Psoas muscle (tissue), 8 donors: ENCODE results near the gene FAM20A. TPM values are rescaled to one million over a fixed set of nuclear protein-coding genes. Genes with fewer than 3 reads are reported as not detected.

Experiments
- ATAC-seq, 4 donors: fragments of 200-7000 bp; cut with Tn5 transposase; one replicate each; pipeline ENCODE4 v1.9.1; 2020; ENCODE audit warnings: moderate library complexity in 3 of 4, mild to moderate bottlenecking in 2 of 4
- DNase-seq, 2 donors: peaks; one replicate each; pipeline ENCODE4 v3.0.0-alpha.2; 2020
- H3K27ac ChIP-seq: fragments of 200-600 bp; one replicate; pipeline ENCODE4 v1.8.0; 2022
- H3K27me3 ChIP-seq, 3 donors: fragments of 200-600 bp in 1 of 3; one replicate each; pipeline versions ENCODE4 v1.6.1 to v1.8.0; 2013 to 2022; ENCODE audit warnings: low read length in 2 of 3, mild to moderate bottlenecking in 2 of 3, moderate library complexity in 1 of 3; ENCODE audit not compliant: insufficient read depth in 3 of 3
- H3K36me3 ChIP-seq, 2 donors: fragments of 200-600 bp in 1 of 2; one replicate each; pipeline versions ENCODE4 v1.6.1 to v1.8.0; 2013 to 2022; ENCODE audit warnings: low read depth in 1 of 2, mild to moderate bottlenecking in 1 of 2, moderate library complexity in 1 of 2; ENCODE audit not compliant: insufficient read depth in 1 of 2
- H3K4me1 ChIP-seq: fragments of 200-600 bp; one replicate; pipeline ENCODE4 v1.8.0; 2022
- H3K4me3 ChIP-seq: fragments of 200-600 bp; one replicate; pipeline ENCODE4 v1.8.0; 2022; ENCODE audit warnings: mild to moderate bottlenecking
- H3K9me3 ChIP-seq: fragments of 200-600 bp; one replicate; pipeline ENCODE4 v1.8.0; 2022
- CTCF ChIP-seq: fragments of 200-600 bp; IDR thresholded peaks from one replicate; pipeline ENCODE4 v1.8.0; 2022; ENCODE audit warnings: antibody characterized with exemption
- WGBS, 3 donors: extraction: QIAGEN DNeasy Blood & Tissue Kit; methylation state at CpG; one replicate each; pipeline versions ENCODE4 v1.1.6 to v1.1.7; 2013; 5-methylcytosine and 5-hydroxymethylcytosine counted together
- intact Hi-C, 2 donors: fragments of 100-400 bp; cut with DNase I; formaldehyde crosslinking; loops; one replicate each; pipeline versions ENCODE4 v1.11.0 to v1.14.2; 2022
- polyA plus RNA-seq, 3 donors: library from polyadenylated mRNA; stranded (reverse); fragments of 200-250 nt; gene quantifications; one replicate each; pipeline ENCODE4 v1.2.3, GENCODE V29; 2013
- total RNA-seq, 4 donors: library from RNA; stranded (reverse); fragmentation: NEBNext Ultra II Directional in 2 of 4; extraction: Animal tissue kit (Norgen Biotek cat#: 25700) in 2 of 4; gene quantifications; one replicate each; pipeline versions ENCODE4 v1.2.1 to v1.2.4, GENCODE V29; 2021 to 2023
- donor health status: healthy with polysubstance abuse.
- donor health status: DM: no; HTN: no; CAD: no; lungs with moderate emphysema.
- donor health status: Bipolar disorder and iron deficiency.
- donor health status: healthy.
- donor health status: DM: yes; HTN: yes; CAD: no.
- donor health status: DM: no; HTN: no; CAD: no.
- donor health status: DM: no; HTN: no; CAD: no.
- donor health status: DM: yes; HTN: yes; CAD: no.

Gene FAM20A
- total and polyA plus RNA-seq, 7 donors, result 0.83 to 7.1 (median 1.8) TPM

GRCh38 chr17:68507576-68507975, 93.6 kb downstream of the FAM20A start:
- no peak overlapping the region for H3K4me3 ChIP-seq
- 90 to 95% (median 92%) methylated on average over 3 of the region's 3 CpGs for WGBS, 3 donors
- ATAC-seq, result no peak
- H3K27me3 ChIP-seq, result no peaks in the 10 kb centered on the region
- H3K27ac ChIP-seq, result no peak overlapping the region
- DNase-seq, result no peak
- peaks cover 21% of the 10 kb centered on the region for H3K4me1 ChIP-seq
- no peaks in the 10 kb centered on the region for H3K9me3 ChIP-seq
- intact Hi-C loops, result no loop called here
- H3K36me3 ChIP-seq, result no peaks in the 10 kb centered on the region
- TF ChIP-seq CTCF, result no peak

GRCh38 chr17:68505951-68506350, 95.2 kb downstream of the FAM20A start:
- peaks cover 21% of the 10 kb centered on the region for H3K4me1 ChIP-seq
- intact Hi-C loops, result no loop called here
- TF ChIP-seq CTCF, result no peak
- ATAC-seq (no peak), DNase-seq (no peak)
- WGBS, 3 donors, result 95 to 100% (median 96%) methylated on average over 1 of the region's 1 CpG
- no peaks in the 10 kb centered on the region for H3K9me3 ChIP-seq
- H3K27ac ChIP-seq, result no peak overlapping the region
- no peaks in the 10 kb centered on the region for H3K36me3 ChIP-seq
- no peak overlapping the region for H3K4me3 ChIP-seq
- no peaks in the 10 kb centered on the region for H3K27me3 ChIP-seq

- H3K27me3 ChIP-seq, result no peaks in the 10 kb centered on the region
- H3K4me1 ChIP-seq, result no peaks in the 10 kb centered on the region
- H3K36me3 ChIP-seq, result no peaks in the 10 kb centered on the region
- ATAC-seq (peak in 2 of 4 donors; percentile 63 to 73), DNase-seq (no peak)
- H3K27ac ChIP-seq, result peak overlapping the region; percentile 14
- H3K9me3 ChIP-seq, result no peaks in the 10 kb centered on the region
- TF ChIP-seq CTCF, result no peak
- intact Hi-C loops, result no loop called here
- WGBS, 3 donors, result 59 to 63% (median 61%) methylated on average over 3 of the region's 3 CpGs
- no peak overlapping the region for H3K4me3 ChIP-seq
Observed at GRCh38 chr17:68501074-68501473, 100.1 kb downstream of the FAM20A start.

- no peaks in the 10 kb centered on the region for H3K36me3 ChIP-seq
- no peak overlapping the region for H3K4me3 ChIP-seq
- intact Hi-C loops, result no loop called here
- no peaks in the 10 kb centered on the region for H3K9me3 ChIP-seq
- no peak for ATAC-seq
- DNase-seq, result no peak
- no peaks in the 10 kb centered on the region for H3K27me3 ChIP-seq
- 90 to 96% (median 91%) methylated on average over 5 of the region's 5 CpGs for WGBS, 3 donors
- H3K4me1 ChIP-seq, result no peaks in the 10 kb centered on the region
- H3K27ac ChIP-seq, result no peak overlapping the region
- no peak for TF ChIP-seq CTCF
Observed at GRCh38 chr17:68499587-68499986, 101.6 kb downstream of the FAM20A start.

GRCh38 chr17:68498479-68499326, 102.5 kb downstream of the FAM20A start:
- H3K27ac ChIP-seq, result no peak overlapping the region
- ATAC-seq, result peak in 2 of 4 donors; percentile 26 to 36

More at GRCh38 chr17:68498479-68499326, 102.5 kb downstream of the FAM20A start:
- no peaks in the 10 kb centered on the region for H3K27me3 ChIP-seq
- DNase-seq, result no peak
- H3K36me3 ChIP-seq, result no peaks in the 10 kb centered on the region
- no peaks in the 10 kb centered on the region for H3K4me1 ChIP-seq
- H3K4me3 ChIP-seq, result no peak overlapping the region
- no peaks in the 10 kb centered on the region for H3K9me3 ChIP-seq
- WGBS, 3 donors, result 47 to 54% (median 51%) methylated on average over 7 of the region's 7 CpGs
- intact Hi-C loops, result no loop called here
- no peak for TF ChIP-seq CTCF
